NCI-H2107 (cell line): ENCODE measurements around the gene CTR9.

Experiments used
- DNase-seq: peaks from one replicate; lab custom pipeline; 2025; lab: John Stamatoyannopoulos, UW

The CTR9 gene

GRCh38 chr11:10780040-10780439, 29.0 kb downstream of the CTR9 start:
- no peak for DNase-seq

- DNase-seq: peak; percentile 73
Measured at GRCh38 chr11:10784232-10785145, 33.4 kb downstream of the CTR9 start.

- no peak for DNase-seq
Measured at GRCh38 chr11:10785146-10785474, 34.1 kb downstream of the CTR9 start.

GRCh38 chr11:10786451-10786850, 35.4 kb downstream of the CTR9 start:
- DNase-seq: no peak

GRCh38 chr11:10792385-10793068, 41.5 kb downstream of the CTR9 start:
- DNase-seq: peak; percentile 53

- no peak for DNase-seq
Measured at GRCh38 chr11:10793470-10794255, 42.6 kb downstream of the CTR9 start.

GRCh38 chr11:10796191-10796590, 45.1 kb downstream of the CTR9 start:
- no peak for DNase-seq

GRCh38 chr11:10797001-10797400, 46.0 kb downstream of the CTR9 start:
- DNase-seq: no peak

- no peak for DNase-seq
Measured at GRCh38 chr11:10797531-10797930, 46.5 kb downstream of the CTR9 start.

GRCh38 chr11:10798330-10798928, 47.4 kb downstream of the CTR9 start:
- DNase-seq: no peak

GRCh38 chr11:10800292-10800691, 49.2 kb downstream of the CTR9 start:
- no peak for DNase-seq

GRCh38 chr11:10803676-10804075, 52.6 kb downstream of the CTR9 start:
- DNase-seq: no peak

GRCh38 chr11:10805741-10806140, 54.7 kb downstream of the CTR9 start:
- DNase-seq: no peak

GRCh38 chr11:10806206-10806605, 55.2 kb downstream of the CTR9 start:
- no peak for DNase-seq

- no peak for DNase-seq
Measured at GRCh38 chr11:10807493-10808234, 56.6 kb downstream of the CTR9 start.

- no peak for DNase-seq
Measured at GRCh38 chr11:10808235-10808552, 57.1 kb downstream of the CTR9 start.

- DNase-seq: peak; percentile 89
Measured at GRCh38 chr11:10808553-10809372, 57.7 kb downstream of the CTR9 start, which contains the start of gene EIF4G2. EIF4G2 (minus strand) TSS chr11:10808926.

GRCh38 chr11:10809373-10810160, 58.5 kb downstream of the CTR9 start:
- no peak for DNase-seq

GRCh38 chr11:10813945-10814344, 62.9 kb downstream of the CTR9 start:
- no peak for DNase-seq

- no peak for DNase-seq
Measured at GRCh38 chr11:10818594-10818993, 67.5 kb downstream of the CTR9 start.
